Measurements from ENCODE around the gene CD52.

Gene CD52

DNA sequence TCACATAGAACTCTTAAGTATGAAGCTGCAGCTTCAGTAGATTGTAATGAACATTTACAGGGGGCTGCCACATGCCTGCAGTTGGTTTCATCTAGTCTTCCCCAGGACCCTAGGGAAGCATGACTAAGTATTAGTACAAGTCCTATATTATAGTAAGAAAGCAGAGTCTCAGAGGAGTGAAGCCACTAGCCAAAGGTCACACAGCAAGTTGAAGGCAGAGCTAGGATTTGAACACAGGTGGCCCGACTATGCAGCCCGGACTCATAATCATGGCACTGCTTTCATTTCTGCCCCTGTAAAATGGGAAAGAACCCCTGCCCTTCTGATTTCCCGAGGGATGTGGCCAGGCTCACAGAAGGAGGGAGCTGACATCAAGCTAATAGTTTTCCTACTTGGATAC lies 44.6 kb downstream of the CD52 start:
- Histone ChIP-seq H3K36me3 (ENCODE audit: insufficient read depth) (no peaks in the 10 kb centered on the region), H3K27ac (no peak overlapping the region), H3K4me3 (IDR thresholded peaks at IDR 0.05; ENCODE audit: insufficient read depth, low read depth, low read length) (no peak overlapping the region), H3K4me2 (no peak overlapping the region), H3K9ac (no peak overlapping the region), H3K27me3 (ENCODE audit: insufficient read depth, low read depth) (peaks cover 18% of the 10 kb centered on the region; the same call in 1 of the 2 replicates), H4K20me1 (ENCODE audit: insufficient read depth) (no peaks in the 10 kb centered on the region), H3K4me1 (ENCODE audit: low read depth, poor library complexity, severe bottlenecking) (peaks cover 6% of the 10 kb centered on the region), H3K79me2 (ENCODE audit: insufficient read depth, low read depth) (no peaks in the 10 kb centered on the region), H2AFZ (ENCODE audit: low read depth) (no peak overlapping the region)
- TF ChIP-seq, protein P1, sequence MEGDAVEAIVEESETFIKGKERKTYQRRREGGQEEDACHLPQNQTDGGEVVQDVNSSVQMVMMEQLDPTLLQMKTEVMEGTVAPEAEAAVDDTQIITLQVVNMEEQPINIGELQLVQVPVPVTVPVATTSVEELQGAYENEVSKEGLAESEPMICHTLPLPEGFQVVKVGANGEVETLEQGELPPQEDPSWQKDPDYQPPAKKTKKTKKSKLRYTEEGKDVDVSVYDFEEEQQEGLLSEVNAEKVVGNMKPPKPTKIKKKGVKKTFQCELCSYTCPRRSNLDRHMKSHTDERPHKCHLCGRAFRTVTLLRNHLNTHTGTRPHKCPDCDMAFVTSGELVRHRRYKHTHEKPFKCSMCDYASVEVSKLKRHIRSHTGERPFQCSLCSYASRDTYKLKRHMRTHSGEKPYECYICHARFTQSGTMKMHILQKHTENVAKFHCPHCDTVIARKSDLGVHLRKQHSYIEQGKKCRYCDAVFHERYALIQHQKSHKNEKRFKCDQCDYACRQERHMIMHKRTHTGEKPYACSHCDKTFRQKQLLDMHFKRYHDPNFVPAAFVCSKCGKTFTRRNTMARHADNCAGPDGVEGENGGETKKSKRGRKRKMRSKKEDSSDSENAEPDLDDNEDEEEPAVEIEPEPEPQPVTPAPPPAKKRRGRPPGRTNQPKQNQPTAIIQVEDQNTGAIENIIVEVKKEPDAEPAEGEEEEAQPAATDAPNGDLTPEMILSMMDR (conservative IDR thresholded peaks at IDR 0.05; ENCODE audit: low read depth, low read length), result no peak

DNA sequence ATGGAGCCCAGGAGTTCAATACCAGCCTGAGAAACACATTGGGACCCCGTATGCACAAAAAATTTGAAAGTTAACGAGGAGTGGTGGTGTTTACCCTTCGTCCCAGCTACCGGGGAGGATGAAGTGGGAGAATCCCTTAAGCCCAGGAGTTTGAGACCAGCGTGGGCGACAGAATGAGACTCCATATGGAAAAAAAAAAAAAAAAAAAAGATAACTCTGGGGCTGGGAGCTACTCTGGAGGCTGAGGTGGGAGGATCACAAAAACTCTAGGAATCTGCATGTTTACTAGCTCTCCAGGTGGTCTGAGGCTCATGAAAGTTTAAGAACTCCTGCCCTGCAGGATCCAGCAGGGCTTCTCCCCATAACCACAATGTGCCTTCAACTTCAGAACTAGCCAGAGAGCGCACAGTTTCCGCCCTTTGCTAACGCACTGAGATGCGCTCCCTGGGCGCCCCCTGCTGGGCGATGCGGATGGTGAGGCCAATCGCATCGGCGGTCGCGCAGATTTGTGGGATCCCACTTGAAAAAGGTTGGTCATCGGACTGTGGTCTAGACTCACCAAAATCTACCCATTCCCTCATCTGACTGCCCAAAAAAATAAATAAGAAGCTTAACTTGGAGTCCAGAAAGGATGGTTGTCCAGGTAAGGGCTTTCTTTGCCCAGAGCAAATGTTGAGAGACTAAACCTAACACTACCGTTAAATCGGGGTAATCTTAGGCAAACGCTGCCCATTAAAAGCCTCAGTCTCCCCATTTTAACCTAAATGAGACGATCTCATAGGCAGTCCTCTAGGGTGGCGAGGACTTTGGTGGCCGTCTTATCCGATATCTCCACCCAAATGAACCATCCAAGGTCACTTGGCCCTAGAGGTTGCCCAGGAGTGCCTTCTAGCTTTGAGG lies 46.0 kb downstream of the CD52 start:
- H3K4me3 ChIP-seq (IDR thresholded peaks at IDR 0.05; ENCODE audit: insufficient read depth, low read depth, low read length), result no peak overlapping the region
- no peaks in the 10 kb centered on the region for H3K79me2 ChIP-seq (ENCODE audit: insufficient read depth, low read depth)
- H3K4me1 ChIP-seq (ENCODE audit: low read depth, poor library complexity, severe bottlenecking), result peaks cover 6% of the 10 kb centered on the region
- no peak overlapping the region for H3K27ac ChIP-seq
- no peaks in the 10 kb centered on the region for H4K20me1 ChIP-seq (ENCODE audit: insufficient read depth)
- H3K36me3 ChIP-seq (ENCODE audit: insufficient read depth), result no peaks in the 10 kb centered on the region
- no peak overlapping the region for H3K4me2 ChIP-seq
- H2AFZ ChIP-seq (ENCODE audit: low read depth), result peak overlapping the region; percentile 38; the same call in 1 of the 2 replicates
- TF ChIP-seq, protein P1 (conservative IDR thresholded peaks at IDR 0.05; ENCODE audit: low read depth, low read length), result peak; percentile 95
- peaks cover 22% of the 10 kb centered on the region; the same call in 1 of the 2 replicates for H3K27me3 ChIP-seq (ENCODE audit: insufficient read depth, low read depth)
- no peak overlapping the region for H3K9ac ChIP-seq

DNA sequence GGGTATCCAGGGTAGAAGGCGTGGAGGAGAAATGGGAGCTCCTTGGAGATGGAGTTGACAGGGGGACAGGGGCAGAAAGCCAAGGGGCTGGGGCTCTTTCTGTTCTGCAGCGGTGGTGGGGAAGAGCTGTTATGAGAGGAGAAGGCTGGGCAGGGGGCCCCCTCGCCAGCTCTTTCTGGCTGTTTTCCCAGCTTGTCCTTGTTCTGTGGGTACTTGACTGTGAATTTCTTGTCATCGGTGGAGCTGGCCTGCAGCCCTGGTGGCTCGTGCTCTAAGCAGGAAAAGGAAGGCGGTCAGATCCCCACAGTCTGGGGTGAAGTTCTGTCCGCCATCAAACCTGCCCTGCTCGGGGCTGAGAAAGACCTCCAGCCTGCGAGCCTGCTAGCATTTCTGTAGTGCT lies 47.2 kb downstream of the CD52 start:
- Histone ChIP-seq H4K20me1 (ENCODE audit: insufficient read depth) (no peaks in the 10 kb centered on the region), H3K27ac (no peak overlapping the region), H3K9ac (no peak overlapping the region), H3K36me3 (ENCODE audit: insufficient read depth) (no peaks in the 10 kb centered on the region), H3K79me2 (ENCODE audit: insufficient read depth, low read depth) (no peaks in the 10 kb centered on the region), H3K27me3 (ENCODE audit: insufficient read depth, low read depth) (peaks cover 23% of the 10 kb centered on the region; the same call in 1 of the 2 replicates), H3K4me2 (no peak overlapping the region), H3K4me3 (IDR thresholded peaks at IDR 0.05; ENCODE audit: insufficient read depth, low read depth, low read length) (no peak overlapping the region), H2AFZ (ENCODE audit: low read depth) (no peak overlapping the region), H3K4me1 (ENCODE audit: low read depth, poor library complexity, severe bottlenecking) (peaks cover 6% of the 10 kb centered on the region)
- TF ChIP-seq, protein P1 (conservative IDR thresholded peaks at IDR 0.05; ENCODE audit: low read depth, low read length), result no peak

DNA sequence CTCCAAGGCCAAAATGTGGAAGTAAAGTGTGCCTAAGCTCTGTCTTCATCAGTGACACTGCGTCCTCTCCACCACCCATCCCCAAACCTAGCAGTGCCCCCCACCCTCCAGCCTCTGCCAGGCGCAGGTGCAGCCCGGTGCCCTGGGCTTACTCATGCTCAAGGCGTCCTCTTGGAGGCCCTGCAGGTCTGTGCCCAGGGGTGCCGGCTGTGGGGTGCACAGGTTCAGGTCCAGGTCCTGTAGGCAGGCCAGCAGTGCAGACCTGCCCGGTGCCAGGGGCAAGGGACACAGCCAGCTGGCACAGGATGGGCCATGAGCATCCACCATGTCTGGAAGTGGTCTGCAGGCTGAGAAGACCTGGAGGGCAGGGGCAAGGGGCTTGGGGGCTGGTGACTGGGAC lies 49.7 kb downstream of the CD52 start:
- no peak overlapping the region for H3K4me3 ChIP-seq (IDR thresholded peaks at IDR 0.05; ENCODE audit: insufficient read depth, low read depth, low read length)
- H3K4me2 ChIP-seq, result no peak overlapping the region
- H3K4me1 ChIP-seq (ENCODE audit: low read depth, poor library complexity, severe bottlenecking), result peaks cover 6% of the 10 kb centered on the region
- H2AFZ ChIP-seq (ENCODE audit: low read depth), result no peak overlapping the region
- H3K9ac ChIP-seq, result no peak overlapping the region
- no peaks in the 10 kb centered on the region for H3K36me3 ChIP-seq (ENCODE audit: insufficient read depth)
- H3K27ac ChIP-seq, result no peak overlapping the region
- peaks cover 23% of the 10 kb centered on the region; the same call in 1 of the 2 replicates for H3K27me3 ChIP-seq (ENCODE audit: insufficient read depth, low read depth)
- H4K20me1 ChIP-seq (ENCODE audit: insufficient read depth), result no peaks in the 10 kb centered on the region
- H3K79me2 ChIP-seq (ENCODE audit: insufficient read depth, low read depth), result no peaks in the 10 kb centered on the region
- TF ChIP-seq, protein P1 (conservative IDR thresholded peaks at IDR 0.05; ENCODE audit: low read depth, low read length), result no peak
